Trophoblast cell (in vitro differentiated cells and primary cell): ENCODE measurements around the gene CHST11.

Experiments used
- DNase-seq, 2 donors: peaks; one replicate each; pipeline ENCODE4 v3.0.0-alpha.2; 2016
- H2AFZ ChIP-seq: 2 replicates; pipeline ENCODE4 v1.6.1; 2013; ENCODE audit warnings: low read length, moderate library complexity, mild to moderate bottlenecking; ENCODE audit not compliant: insufficient read depth, poor library complexity
- H2AK5ac ChIP-seq: 2 replicates; pipeline ENCODE4 v1.6.1; 2013; ENCODE audit warnings: mild to moderate bottlenecking, low read length
- H2BK120ac ChIP-seq: 2 replicates; pipeline ENCODE4 v1.6.1; 2013; ENCODE audit warnings: low read length, mild to moderate bottlenecking, moderate library complexity; ENCODE audit not compliant: insufficient read depth, poor library complexity
- H2BK12ac ChIP-seq: 2 replicates; pipeline ENCODE4 v1.6.1; 2013; ENCODE audit warnings: mild to moderate bottlenecking, low read length, moderate library complexity
- H2BK5ac ChIP-seq: 2 replicates; pipeline ENCODE4 v1.6.1; 2013; ENCODE audit warnings: low read length, low read depth, moderate library complexity, mild to moderate bottlenecking; ENCODE audit not compliant: poor library complexity
- H3K14ac ChIP-seq: 2 replicates; pipeline ENCODE4 v1.6.1; 2013; ENCODE audit warnings: mild to moderate bottlenecking, low read length
- H3K18ac ChIP-seq: 2 replicates; pipeline ENCODE4 v1.6.1; 2013; ENCODE audit warnings: mild to moderate bottlenecking, low read length
- H3K23ac ChIP-seq: 2 replicates; pipeline ENCODE4 v1.6.1; 2013; ENCODE audit warnings: low read length
- H3K27ac ChIP-seq: 2 replicates; pipeline ENCODE4 v1.5.1; 2013; ENCODE audit warnings: low read depth, mild to moderate bottlenecking, inconsistent platforms, low read length, moderate library complexity
- H3K27me3 ChIP-seq: 2 replicates; pipeline ENCODE4 v1.6.1; 2013; ENCODE audit warnings: inconsistent platforms, mild to moderate bottlenecking, low read length, moderate library complexity; ENCODE audit not compliant: insufficient read depth
- H3K36me3 ChIP-seq, 2 experiments: 1 replicate in 1 of 2; 2 replicates in 1 of 2; pipeline ENCODE4 v1.6.1; 2013; ENCODE audit warnings: low read length in 2 of 2, mild to moderate bottlenecking in 2 of 2, moderate library complexity in 1 of 2; ENCODE audit not compliant: insufficient read depth in 2 of 2, control insufficient read depth in 1 of 2
- H3K4ac ChIP-seq: 2 replicates; pipeline ENCODE4 v1.6.1; 2013; ENCODE audit warnings: low read depth, mild to moderate bottlenecking, low read length, moderate library complexity
- H3K4me1 ChIP-seq, 2 experiments: 1 replicate in 1 of 2; 2 replicates in 1 of 2; pipeline ENCODE4 v1.6.1; 2013; ENCODE audit warnings: low read length in 2 of 2, mild to moderate bottlenecking in 2 of 2, moderate library complexity in 1 of 2; ENCODE audit not compliant: insufficient read depth in 2 of 2, control insufficient read depth in 1 of 2
- H3K4me2 ChIP-seq: 2 replicates; pipeline ENCODE4 v1.6.1; 2013; ENCODE audit warnings: inconsistent platforms, mild to moderate bottlenecking, low read length, moderate library complexity
- H3K4me3 ChIP-seq: 2 replicates; pipeline ENCODE4 v1.5.1; 2013; ENCODE audit warnings: mild to moderate bottlenecking, low read depth, low read length, inconsistent platforms
- H3K79me1 ChIP-seq: one replicate; pipeline ENCODE4 v1.6.1; 2013; ENCODE audit warnings: low read length
- H3K79me2 ChIP-seq: 2 replicates; pipeline ENCODE4 v1.6.1; 2013; ENCODE audit warnings: low read length, mild to moderate bottlenecking; ENCODE audit not compliant: control insufficient read depth, insufficient read depth, poor library complexity
- H3K9ac ChIP-seq: 2 replicates; pipeline ENCODE4 v1.6.1; 2013; ENCODE audit warnings: mild to moderate bottlenecking, low read length
- H3K9me3 ChIP-seq: 2 replicates; pipeline ENCODE4 v1.6.1; 2013; ENCODE audit warnings: low read depth, mild to moderate bottlenecking, control low read depth, inconsistent platforms, low read length; ENCODE audit not compliant: insufficient read depth
- H4K12ac ChIP-seq: 2 replicates; pipeline ENCODE4 v1.6.1; 2013; ENCODE audit warnings: low read depth, mild to moderate bottlenecking, low read length, moderate library complexity
- H4K8ac ChIP-seq: 2 replicates; pipeline ENCODE4 v1.6.1; 2013; ENCODE audit warnings: low read depth, mild to moderate bottlenecking, low read length, moderate library complexity
- H4K91ac ChIP-seq: one replicate; pipeline ENCODE4 v1.6.1; 2013; ENCODE audit warnings: low read depth, mild to moderate bottlenecking, low read length, moderate library complexity
- WGBS: extraction: QIAGEN DNeasy Blood & Tissue Kit; methylation state at CpG from one replicate; pipeline ENCODE4 v1.1.7; 2013; ENCODE audit warnings: missing lambda C conversion rate; ENCODE audit not compliant: insufficient read length, insufficient coverage; ENCODE audit errors: extremely low coverage; 5-methylcytosine and 5-hydroxymethylcytosine counted together

CHST11 gene

GRCh38 chr12:104414581-104415341 is 42.0 kb upstream of the CHST11 start:
- Histone ChIP-seq H3K79me1 (peaks cover 2% of the 10 kb centered on the region), H3K14ac (no peak overlapping the region), H2AFZ (no peak overlapping the region), H3K27me3 (no peaks in the 10 kb centered on the region), H3K4me3 (no peak overlapping the region), H2BK5ac (no peak overlapping the region), H3K79me2 (no peaks in the 10 kb centered on the region), H3K23ac (no peak overlapping the region), H3K9ac (no peak overlapping the region), H3K4me2 (no peak overlapping the region), H4K8ac (no peak overlapping the region), H3K18ac (no peak overlapping the region), H4K12ac (no peak overlapping the region), H3K9me3 (no peaks in the 10 kb centered on the region), H3K36me3 (no peaks in the 10 kb centered on the region), H2AK5ac (no peak overlapping the region), H2BK12ac (no peak overlapping the region), H4K91ac (no peak overlapping the region), H3K4me1 (peaks cover 12 to 22% of the 10 kb centered on the region in 2 experiments), H2BK120ac (no peak overlapping the region), H3K27ac (no peak overlapping the region), H3K4ac (no peak overlapping the region)
- DNase-seq: peak; percentile 44 to 72
- no CpG with 5 or more reads among the region's 6 CpGs for WGBS

- H2BK120ac ChIP-seq: no peak overlapping the region
- H3K9me3 ChIP-seq: no peaks in the 10 kb centered on the region
- peaks cover 12 to 22% of the 10 kb centered on the region in 2 experiments for H3K4me1 ChIP-seq
- H3K79me1 ChIP-seq: peaks cover 2% of the 10 kb centered on the region
- H3K4me2 ChIP-seq: no peak overlapping the region
- no peak for DNase-seq
- no peak overlapping the region for H2AK5ac ChIP-seq
- H3K14ac ChIP-seq: no peak overlapping the region
- no peak overlapping the region for H4K8ac ChIP-seq
- H3K27me3 ChIP-seq: no peaks in the 10 kb centered on the region
- no peak overlapping the region for H3K4ac ChIP-seq
- no peaks in the 10 kb centered on the region for H3K36me3 ChIP-seq
- no peaks in the 10 kb centered on the region for H3K79me2 ChIP-seq
- no peak overlapping the region for H4K12ac ChIP-seq
- WGBS: no CpG with 5 or more reads among the region's 9 CpGs
- no peak overlapping the region for H3K18ac ChIP-seq
- no peak overlapping the region for H3K9ac ChIP-seq
- H2BK12ac ChIP-seq: no peak overlapping the region
- no peak overlapping the region for H3K23ac ChIP-seq
- H2AFZ ChIP-seq: no peak overlapping the region
- H3K27ac ChIP-seq: no peak overlapping the region
- H2BK5ac ChIP-seq: no peak overlapping the region
- H3K4me3 ChIP-seq: no peak overlapping the region
- H4K91ac ChIP-seq: no peak overlapping the region
These were observed 41.3 kb upstream of the CHST11 start for GRCh38 chr12:104415342-104415980.

- Histone ChIP-seq H3K79me2 (no peaks in the 10 kb centered on the region), H2AK5ac (no peak overlapping the region), H2BK12ac (no peak overlapping the region), H3K4me3 (no peak overlapping the region), H3K14ac (no peak overlapping the region), H4K91ac (no peak overlapping the region), H2BK5ac (no peak overlapping the region), H2AFZ (no peak overlapping the region), H3K18ac (no peak overlapping the region), H4K12ac (no peak overlapping the region), H3K4me1 (peaks cover 12 to 22% of the 10 kb centered on the region in 2 experiments), H3K9me3 (no peaks in the 10 kb centered on the region), H3K4me2 (no peak overlapping the region), H3K79me1 (peaks cover 2% of the 10 kb centered on the region), H4K8ac (no peak overlapping the region), H3K4ac (no peak overlapping the region), H3K27ac (no peak overlapping the region), H3K23ac (no peak overlapping the region), H3K9ac (no peak overlapping the region), H2BK120ac (no peak overlapping the region), H3K27me3 (no peaks in the 10 kb centered on the region), H3K36me3 (no peaks in the 10 kb centered on the region)
- no CpG with 5 or more reads among the region's 6 CpGs for WGBS
- DNase-seq: no peak
These were observed 40.6 kb upstream of the CHST11 start for GRCh38 chr12:104416136-104416535.

- no peak overlapping the region for H3K23ac ChIP-seq
- H2BK120ac ChIP-seq: no peak overlapping the region
- no peak overlapping the region for H3K4ac ChIP-seq
- no peak overlapping the region for H3K9ac ChIP-seq
- H3K79me1 ChIP-seq: peaks cover 2% of the 10 kb centered on the region
- no peak overlapping the region for H3K18ac ChIP-seq
- no peaks in the 10 kb centered on the region for H3K9me3 ChIP-seq
- no peaks in the 10 kb centered on the region for H3K79me2 ChIP-seq
- no peaks in the 10 kb centered on the region for H3K36me3 ChIP-seq
- no peak overlapping the region for H4K12ac ChIP-seq
- H4K8ac ChIP-seq: no peak overlapping the region
- no peak overlapping the region for H2AK5ac ChIP-seq
- H3K4me1 ChIP-seq: peaks cover 10 to 20% of the 10 kb centered on the region in 2 experiments
- no peak overlapping the region for H2AFZ ChIP-seq
- H3K27ac ChIP-seq: no peak overlapping the region
- H2BK12ac ChIP-seq: no peak overlapping the region
- no peak overlapping the region for H4K91ac ChIP-seq
- WGBS: no CpG with 5 or more reads among the region's 1 CpG
- DNase-seq: no peak
- H3K4me3 ChIP-seq: no peak overlapping the region
- H3K14ac ChIP-seq: no peak overlapping the region
- H2BK5ac ChIP-seq: no peak overlapping the region
- no peaks in the 10 kb centered on the region for H3K27me3 ChIP-seq
- H3K4me2 ChIP-seq: no peak overlapping the region
These were observed 40.2 kb upstream of the CHST11 start for GRCh38 chr12:104416585-104416984.
